ENCODE results near the gene VSIR.

The VSIR gene

DNA sequence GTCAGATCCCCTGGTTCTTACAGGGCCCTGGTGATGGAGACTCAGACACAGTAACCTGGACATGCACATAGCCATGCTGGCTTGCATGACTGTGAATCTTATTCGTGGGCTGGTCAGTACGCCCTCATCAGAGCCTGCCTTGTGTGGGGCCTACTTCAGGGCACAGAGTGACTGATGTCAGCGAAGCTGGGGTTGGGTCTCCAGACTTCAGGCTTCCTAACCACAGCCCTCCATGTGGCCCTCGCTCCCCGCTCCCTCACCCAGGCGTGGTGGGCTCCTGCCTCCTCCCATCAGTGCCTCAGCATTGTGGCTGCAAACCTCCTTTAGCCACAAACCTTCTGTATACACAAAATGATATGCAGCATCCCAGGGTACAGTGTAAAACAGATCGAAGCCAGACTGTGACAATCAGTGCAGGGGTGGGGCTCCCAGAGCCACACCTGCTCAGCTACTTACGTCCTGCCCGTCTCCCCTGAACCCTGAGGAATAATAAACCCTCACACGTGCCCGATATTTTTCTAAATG is 46.7 kb downstream of the VSIR start:
- Histone ChIP-seq H3K36me3 (ENCODE audit: insufficient read depth, low read length) (no peaks in the 10 kb centered on the region), H3K4me2 (ENCODE audit: low read depth, low read length, poor library complexity, severe bottlenecking) (peak overlapping the region; percentile 16), H3K9me3 (ENCODE audit: insufficient read depth, low read depth, low read length) (no peaks in the 10 kb centered on the region), H3K9ac (ENCODE audit: low read depth, low read length, poor library complexity, severe bottlenecking) (peak overlapping the region; percentile 38), H4K20me1 (ENCODE audit: insufficient read depth, low read length, poor library complexity, severe bottlenecking) (no peaks in the 10 kb centered on the region), H3K79me2 (ENCODE audit: insufficient read depth, low read length) (no peaks in the 10 kb centered on the region), H2AFZ (ENCODE audit: low read length) (no peak overlapping the region), H3F3A (ENCODE audit: low read depth) (no peaks in the 10 kb centered on the region), H3K9me2 (replicated peaks; ENCODE audit: low read depth, low read length) (no peaks in the 10 kb centered on the region), H3K4me1 (ENCODE audit: insufficient read depth, low read length, poor library complexity, severe bottlenecking) (peaks cover 39% of the 10 kb centered on the region), H3K4me3 (ENCODE audit: low read length, poor library complexity, severe bottlenecking) (no peak overlapping the region), H3K27me3 (ENCODE audit: insufficient read depth, low read length, poor library complexity, severe bottlenecking) (no peaks in the 10 kb centered on the region)
- TF ChIP-seq, protein P1, sequence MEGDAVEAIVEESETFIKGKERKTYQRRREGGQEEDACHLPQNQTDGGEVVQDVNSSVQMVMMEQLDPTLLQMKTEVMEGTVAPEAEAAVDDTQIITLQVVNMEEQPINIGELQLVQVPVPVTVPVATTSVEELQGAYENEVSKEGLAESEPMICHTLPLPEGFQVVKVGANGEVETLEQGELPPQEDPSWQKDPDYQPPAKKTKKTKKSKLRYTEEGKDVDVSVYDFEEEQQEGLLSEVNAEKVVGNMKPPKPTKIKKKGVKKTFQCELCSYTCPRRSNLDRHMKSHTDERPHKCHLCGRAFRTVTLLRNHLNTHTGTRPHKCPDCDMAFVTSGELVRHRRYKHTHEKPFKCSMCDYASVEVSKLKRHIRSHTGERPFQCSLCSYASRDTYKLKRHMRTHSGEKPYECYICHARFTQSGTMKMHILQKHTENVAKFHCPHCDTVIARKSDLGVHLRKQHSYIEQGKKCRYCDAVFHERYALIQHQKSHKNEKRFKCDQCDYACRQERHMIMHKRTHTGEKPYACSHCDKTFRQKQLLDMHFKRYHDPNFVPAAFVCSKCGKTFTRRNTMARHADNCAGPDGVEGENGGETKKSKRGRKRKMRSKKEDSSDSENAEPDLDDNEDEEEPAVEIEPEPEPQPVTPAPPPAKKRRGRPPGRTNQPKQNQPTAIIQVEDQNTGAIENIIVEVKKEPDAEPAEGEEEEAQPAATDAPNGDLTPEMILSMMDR (conservative IDR thresholded peaks at IDR 0.05; ENCODE audit: low read length) = no peak
- TF ChIP-seq EZH2phosphoT487 (IDR thresholded peaks at IDR 0.05; ENCODE audit: borderline replicate concordance) = no peak

DNA sequence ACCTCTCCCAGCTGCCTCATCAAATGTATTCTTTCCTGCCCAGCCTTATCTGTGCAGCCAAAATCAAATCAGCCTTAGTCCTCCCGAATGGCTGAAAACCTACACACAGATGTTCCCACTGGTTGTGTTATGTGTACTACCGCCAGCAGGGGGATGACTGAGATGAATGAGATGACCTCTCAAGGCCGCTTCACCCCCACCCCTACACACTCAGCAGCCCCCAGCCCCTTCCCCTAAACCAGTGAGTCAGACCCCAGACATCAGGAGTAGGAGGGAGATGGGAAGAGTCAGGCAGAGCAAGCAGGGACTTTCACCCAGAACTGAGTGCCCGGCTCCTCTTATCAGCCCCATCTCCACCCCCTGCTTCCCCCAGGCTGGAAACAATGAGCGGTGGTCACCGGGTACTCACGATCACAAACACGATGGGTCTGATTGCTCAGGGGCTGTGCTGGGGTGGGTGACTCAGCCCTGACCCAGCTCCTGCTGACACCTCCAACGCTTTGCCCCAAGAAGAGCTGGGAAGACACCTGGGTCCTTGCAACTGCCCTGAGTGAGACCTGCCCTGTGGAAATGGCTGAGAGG is 47.2 kb downstream of the VSIR start:
- Histone ChIP-seq H3K9ac (ENCODE audit: low read depth, low read length, poor library complexity, severe bottlenecking) (peak overlapping the region; percentile 38), H3K4me1 (ENCODE audit: insufficient read depth, low read length, poor library complexity, severe bottlenecking) (peaks cover 39% of the 10 kb centered on the region), H3K27me3 (ENCODE audit: insufficient read depth, low read length, poor library complexity, severe bottlenecking) (no peaks in the 10 kb centered on the region), H2AFZ (ENCODE audit: low read length) (no peak overlapping the region), H3K9me3 (ENCODE audit: insufficient read depth, low read depth, low read length) (no peaks in the 10 kb centered on the region), H3K4me3 (ENCODE audit: low read length, poor library complexity, severe bottlenecking) (no peak overlapping the region), H3K9me2 (replicated peaks; ENCODE audit: low read depth, low read length) (no peaks in the 10 kb centered on the region), H3K36me3 (ENCODE audit: insufficient read depth, low read length) (no peaks in the 10 kb centered on the region), H3K79me2 (ENCODE audit: insufficient read depth, low read length) (no peaks in the 10 kb centered on the region), H3F3A (ENCODE audit: low read depth) (no peaks in the 10 kb centered on the region), H3K4me2 (ENCODE audit: low read depth, low read length, poor library complexity, severe bottlenecking) (no peak overlapping the region), H4K20me1 (ENCODE audit: insufficient read depth, low read length, poor library complexity, severe bottlenecking) (no peaks in the 10 kb centered on the region)
- no peak for TF ChIP-seq EZH2phosphoT487 (IDR thresholded peaks at IDR 0.05; ENCODE audit: borderline replicate concordance)
- TF ChIP-seq, protein P1 (conservative IDR thresholded peaks at IDR 0.05; ENCODE audit: low read length) = peak; percentile 56

DNA sequence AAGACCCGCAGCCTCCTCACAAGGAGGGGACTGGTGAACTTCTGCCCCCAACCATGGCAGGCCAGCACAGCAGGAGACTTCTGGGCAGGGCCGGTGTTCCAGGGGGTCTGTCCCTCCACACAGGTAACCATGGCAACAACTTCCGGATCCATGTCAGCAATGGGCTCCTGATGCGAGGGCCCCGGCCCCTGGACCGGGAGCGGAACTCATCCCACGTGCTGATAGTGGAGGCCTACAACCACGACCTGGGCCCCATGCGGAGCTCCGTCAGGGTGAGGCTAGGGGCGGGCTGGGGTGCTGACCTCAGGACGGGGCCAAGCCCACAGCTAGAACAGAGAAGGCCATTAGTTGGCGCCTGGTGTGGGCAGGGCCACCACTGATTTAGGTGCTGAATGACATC is 48.1 kb downstream of the VSIR start:
- Histone ChIP-seq H3K4me1 (ENCODE audit: insufficient read depth, low read length, poor library complexity, severe bottlenecking) (peaks cover 39% of the 10 kb centered on the region), H3K9me2 (replicated peaks; ENCODE audit: low read depth, low read length) (no peaks in the 10 kb centered on the region), H3K36me3 (ENCODE audit: insufficient read depth, low read length) (no peaks in the 10 kb centered on the region), H3K4me3 (ENCODE audit: low read length, poor library complexity, severe bottlenecking) (no peak overlapping the region), H2AFZ (ENCODE audit: low read length) (no peak overlapping the region), H3K4me2 (ENCODE audit: low read depth, low read length, poor library complexity, severe bottlenecking) (no peak overlapping the region), H3K9me3 (ENCODE audit: insufficient read depth, low read depth, low read length) (no peaks in the 10 kb centered on the region), H3K27me3 (ENCODE audit: insufficient read depth, low read length, poor library complexity, severe bottlenecking) (no peaks in the 10 kb centered on the region), H3K9ac (ENCODE audit: low read depth, low read length, poor library complexity, severe bottlenecking) (no peak overlapping the region), H3F3A (ENCODE audit: low read depth) (no peaks in the 10 kb centered on the region), H4K20me1 (ENCODE audit: insufficient read depth, low read length, poor library complexity, severe bottlenecking) (no peaks in the 10 kb centered on the region), H3K79me2 (ENCODE audit: insufficient read depth, low read length) (no peaks in the 10 kb centered on the region)
- TF ChIP-seq, protein P1 (conservative IDR thresholded peaks at IDR 0.05; ENCODE audit: low read length) = no peak
- no peak for TF ChIP-seq EZH2phosphoT487 (IDR thresholded peaks at IDR 0.05; ENCODE audit: borderline replicate concordance)
